NCI-H146 treated with DMSO at 0.1 percent for 48 hours (cell line): ENCODE data around the gene TRIM46.
"Not testable (repeated sequence)": the region's sequence is repeated elsewhere in the genome, so short reads cannot be mapped to it uniquely, and the experiment has no call there.

Source experiments
- DNase-seq: peaks from one replicate; lab custom pipeline; 2025; ENCODE audit not compliant: unreplicated experiment; lab: John Stamatoyannopoulos, UW

Gene TRIM46

DNA sequence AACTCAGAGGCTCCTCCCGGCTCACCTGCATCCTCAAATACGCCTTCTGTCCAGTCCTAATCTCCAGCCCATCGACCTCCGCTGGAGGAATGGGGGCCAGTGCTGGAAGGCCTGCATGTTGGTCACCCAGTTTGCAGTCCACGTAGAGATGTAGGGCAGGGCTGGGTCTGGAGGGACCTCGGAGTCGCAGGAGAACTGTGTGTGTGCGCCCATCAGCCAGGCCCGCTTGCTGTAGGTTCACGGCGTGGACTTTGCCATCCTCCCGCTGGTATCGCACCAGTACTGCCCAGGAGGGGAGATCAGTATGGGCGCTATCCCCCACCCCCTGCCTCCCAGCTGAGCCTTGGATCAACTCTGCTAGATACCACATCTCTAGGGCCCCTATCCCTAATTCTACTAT is 31.4 kb downstream of the TRIM46 start:
- no peak for DNase-seq

DNA sequence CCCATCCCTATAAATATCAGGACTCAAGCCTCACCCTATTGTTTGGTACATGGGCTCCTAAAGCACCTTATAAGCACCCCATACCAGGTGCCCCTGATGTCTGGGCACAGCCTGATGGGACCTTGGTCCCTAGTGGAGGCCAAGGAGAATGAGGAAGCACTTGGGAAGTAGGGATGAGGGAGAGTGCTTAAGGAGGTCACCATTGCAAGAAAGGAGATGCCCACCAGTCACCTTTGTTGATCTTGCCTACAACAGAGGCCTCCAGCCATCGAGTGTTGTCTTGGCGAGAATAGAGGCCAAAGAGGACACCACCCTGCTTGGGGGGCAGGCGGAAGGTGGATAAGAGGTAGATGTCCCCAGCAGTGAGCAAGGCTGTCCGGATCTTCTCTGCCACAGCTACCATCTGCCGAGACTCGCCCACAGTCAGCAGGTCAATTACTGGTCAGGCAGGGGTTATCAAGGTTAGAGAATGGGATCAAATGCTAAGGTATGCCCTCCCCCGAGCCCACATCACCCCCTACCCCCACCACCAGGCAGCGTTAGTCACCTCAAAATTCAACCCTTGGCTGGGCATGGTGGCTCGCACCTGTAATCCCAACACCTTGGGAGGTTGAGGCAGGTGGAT is 32.4 kb downstream of the TRIM46 start:
- DNase-seq, result no peak

DNA sequence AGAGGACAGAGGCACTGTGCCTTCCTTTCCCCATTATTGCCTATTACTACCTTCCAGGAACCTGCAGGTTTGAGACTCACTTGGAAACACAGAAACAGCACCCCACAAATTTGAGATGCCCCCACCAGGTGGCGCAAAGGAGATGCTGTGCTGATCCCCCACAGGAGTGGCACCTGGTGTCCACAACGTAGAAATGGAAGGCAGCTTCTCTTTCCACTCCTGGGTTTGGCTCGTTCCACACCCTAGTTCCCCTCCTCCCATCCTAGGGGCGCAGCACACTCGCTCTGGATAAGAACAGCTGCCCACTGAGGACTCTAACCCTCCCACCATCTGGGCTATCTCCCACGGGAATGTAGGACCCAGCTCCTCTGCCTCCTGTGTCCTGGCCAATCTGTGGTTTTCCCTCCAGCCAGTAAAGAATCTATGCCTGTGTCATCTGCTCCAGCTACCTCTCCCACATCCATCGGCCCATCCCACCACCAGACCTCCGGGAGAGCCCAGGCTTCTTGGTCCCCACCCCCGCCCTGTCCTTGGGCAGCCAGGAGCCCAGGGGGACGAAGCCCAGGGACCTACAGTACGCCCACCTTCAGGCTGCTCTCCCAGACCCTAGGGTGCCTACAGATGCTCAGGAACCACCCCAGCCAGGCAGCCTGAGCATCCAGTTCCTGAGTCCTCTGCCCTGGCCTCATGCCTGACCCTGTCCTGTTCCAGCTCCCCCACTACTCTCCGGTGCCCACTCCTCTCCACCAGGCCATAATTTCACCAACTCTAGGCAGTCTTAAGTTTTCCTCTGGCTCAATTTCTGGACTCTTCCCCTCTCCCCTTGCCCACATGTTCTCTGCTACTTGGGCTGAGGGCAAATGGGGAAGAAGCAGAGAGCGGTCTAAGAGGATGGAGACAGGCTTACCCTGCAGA is 33.5 kb downstream of the TRIM46 start:
- peak; percentile 68 for DNase-seq

DNA sequence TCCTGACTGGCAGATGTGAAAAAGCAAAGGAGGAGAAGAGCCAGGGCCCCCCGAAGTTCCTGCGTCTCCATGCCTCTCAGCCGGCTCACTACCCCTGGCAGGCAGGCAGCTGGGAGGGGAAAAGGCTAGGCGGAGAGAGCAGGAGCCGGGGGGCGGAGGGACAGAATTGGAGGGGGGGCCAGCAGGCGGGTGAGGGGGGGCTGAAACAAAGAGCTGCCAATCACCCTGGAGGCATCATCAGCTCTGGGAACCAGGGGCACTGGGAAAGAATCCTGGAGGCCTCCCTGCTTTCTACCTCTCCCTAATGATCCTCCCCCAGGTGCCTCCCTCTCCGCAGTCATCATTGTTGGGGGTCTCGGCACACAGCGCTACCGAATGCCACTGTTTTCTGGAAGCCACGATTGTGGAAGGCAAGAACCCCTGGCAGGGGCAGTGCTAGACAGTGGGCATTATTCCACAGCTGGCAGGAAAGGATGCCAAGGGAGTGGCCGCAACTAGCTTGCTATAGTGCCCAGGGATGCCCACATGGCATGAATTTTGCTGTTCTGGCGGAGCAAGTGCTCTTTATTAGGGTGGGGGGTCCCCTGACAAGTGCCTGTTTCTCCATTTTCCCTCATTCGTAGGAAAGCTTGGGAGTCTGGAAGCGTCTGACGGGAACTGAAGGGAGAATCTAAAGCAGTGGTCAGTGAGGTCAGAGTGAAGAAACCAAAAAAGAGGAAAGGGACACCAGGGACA is 34.3 kb downstream of the TRIM46 start, which contains the start of gene THBS3:
Gene THBS3 (minus strand): TSS at position 92 of the 735 bp plus-strand sequence. CDS start 21 bp downstream, at position 71.
- peak; percentile 38 for DNase-seq

DNA sequence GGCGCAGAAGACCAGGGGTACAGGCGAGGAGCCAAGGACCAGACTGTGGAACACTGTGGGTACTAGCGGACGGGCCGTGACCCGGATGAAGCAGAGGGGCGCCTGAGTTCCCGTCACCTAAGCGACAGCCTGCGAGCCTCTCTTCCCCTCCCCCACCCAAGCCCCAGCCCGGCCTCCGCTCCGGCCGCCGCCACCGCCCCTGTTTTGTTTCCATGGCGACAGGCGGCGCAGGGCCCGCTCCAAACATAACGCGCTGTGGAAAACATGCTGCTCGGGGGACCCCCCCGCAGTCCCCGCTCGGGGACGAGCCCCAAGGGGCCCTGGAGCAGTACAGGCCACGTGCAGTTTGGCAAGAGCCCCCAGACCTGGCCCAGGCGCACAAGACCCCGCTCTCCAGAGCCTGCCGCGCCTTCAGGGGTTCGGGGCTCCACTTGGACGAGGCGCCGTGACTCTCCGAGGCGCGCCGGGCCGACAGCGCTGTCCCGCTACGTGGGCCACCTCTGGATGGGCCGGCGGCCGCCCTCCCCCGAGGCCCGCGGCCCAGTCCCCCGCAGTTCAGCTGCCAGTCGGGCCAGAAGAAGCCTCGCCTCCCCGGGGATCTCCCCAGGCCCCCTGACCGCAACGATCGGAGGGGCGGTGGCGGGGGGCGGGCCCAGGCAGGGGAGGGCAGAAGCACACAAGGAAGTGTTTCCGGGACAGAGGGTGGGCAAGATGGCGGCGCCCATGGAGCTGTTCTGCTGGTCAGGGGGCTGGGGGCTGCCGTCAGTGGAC is 35.1 kb downstream of the TRIM46 start, which contains the start of gene MTX1:
Gene MTX1 (plus strand): TSS at position 155 of the 771 bp plus-strand sequence. CDS start 110 bp downstream, at position 265.
- peak; percentile 67 for DNase-seq

DNA sequence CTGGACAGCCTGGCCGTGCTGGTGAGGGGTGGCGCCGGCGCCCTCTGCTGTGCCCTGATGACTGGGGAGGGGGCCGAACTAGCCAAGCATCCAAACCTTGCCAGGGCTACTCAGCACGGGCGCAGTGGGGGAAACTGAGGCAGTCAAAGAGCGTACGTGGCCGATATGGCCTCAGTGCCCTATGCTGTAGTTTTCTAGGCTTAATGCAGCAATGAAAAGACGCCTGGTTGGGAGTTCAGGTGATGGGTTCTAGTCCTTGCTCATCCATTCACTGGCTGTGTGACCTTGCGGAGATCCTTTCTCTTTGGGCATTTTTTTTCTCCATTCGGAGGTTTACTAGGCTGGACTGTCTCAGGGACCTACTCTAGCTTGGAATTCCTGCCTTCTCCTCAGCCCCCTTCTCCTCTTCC is 35.7 kb downstream of the TRIM46 start:
- no peak for DNase-seq

DNA sequence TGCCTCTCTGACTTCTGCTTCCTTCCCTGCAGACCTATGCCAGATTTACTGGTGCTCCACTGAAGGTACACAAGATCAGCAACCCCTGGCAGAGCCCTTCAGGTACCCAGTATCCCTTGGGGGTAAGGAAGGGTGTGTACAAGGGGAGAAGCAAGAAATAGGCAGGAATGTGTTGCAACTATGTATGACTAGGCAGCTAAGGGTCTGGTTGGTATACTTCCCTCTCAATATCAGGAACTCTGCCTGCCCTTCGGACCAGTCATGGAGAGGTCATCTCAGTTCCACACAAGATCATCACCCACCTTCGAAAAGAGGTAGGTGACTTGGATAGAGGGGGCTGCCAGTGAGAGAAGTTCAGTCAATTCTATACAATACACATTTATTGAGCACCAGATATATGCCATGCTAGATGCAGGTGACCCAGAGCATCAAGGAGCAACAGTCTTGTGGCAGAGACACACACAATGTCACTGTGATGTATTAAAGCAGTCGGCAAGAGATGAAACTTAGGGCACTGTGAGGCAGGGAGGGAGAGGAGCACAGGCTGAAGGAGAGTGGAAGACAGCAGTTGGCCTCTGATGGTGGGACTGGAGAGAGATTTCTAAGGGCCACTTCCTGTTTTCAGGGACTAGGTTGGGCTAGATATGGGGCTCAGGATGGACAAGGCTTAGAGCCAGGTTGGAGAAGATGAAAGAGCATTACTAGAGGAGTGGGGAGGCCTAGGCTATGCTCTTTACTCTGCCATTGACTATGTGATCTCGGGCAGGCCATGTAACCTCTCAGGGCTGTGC is 36.9 kb downstream of the TRIM46 start:
- no peak for DNase-seq

DNA sequence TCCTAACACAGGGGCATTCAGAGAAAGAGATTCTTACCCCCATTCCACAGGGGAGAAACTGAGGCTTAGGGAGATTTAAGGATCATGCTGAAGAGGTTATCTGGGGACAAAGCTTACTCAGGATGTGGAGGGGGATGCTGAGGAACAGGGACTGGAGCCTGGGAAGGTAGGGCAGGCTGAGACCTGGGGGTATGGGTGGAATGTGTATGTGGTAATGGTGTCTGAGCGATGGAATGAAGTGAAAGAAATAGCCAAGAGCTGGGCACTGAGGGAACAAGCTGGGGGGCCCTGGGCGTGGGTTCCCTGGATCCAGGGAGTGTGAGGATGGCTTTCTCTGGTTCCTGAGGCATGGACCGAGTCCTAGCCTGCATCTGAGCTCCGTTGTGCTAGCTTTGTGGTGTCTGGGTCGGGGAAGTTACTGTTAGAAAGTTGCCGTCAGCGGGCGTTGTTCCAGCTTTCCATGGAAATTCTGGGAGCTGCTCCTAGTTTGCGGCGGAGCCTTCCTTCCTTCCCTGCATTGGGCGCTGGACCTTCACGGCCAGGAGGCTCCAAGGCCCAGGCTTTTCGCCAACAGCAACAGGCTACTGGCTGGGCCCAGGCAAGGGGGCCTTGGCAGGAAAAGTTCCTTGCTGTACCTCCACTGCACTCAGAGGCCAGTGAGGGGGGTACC is 37.9 kb downstream of the TRIM46 start:
- not testable (repeated sequence) for DNase-seq

DNA sequence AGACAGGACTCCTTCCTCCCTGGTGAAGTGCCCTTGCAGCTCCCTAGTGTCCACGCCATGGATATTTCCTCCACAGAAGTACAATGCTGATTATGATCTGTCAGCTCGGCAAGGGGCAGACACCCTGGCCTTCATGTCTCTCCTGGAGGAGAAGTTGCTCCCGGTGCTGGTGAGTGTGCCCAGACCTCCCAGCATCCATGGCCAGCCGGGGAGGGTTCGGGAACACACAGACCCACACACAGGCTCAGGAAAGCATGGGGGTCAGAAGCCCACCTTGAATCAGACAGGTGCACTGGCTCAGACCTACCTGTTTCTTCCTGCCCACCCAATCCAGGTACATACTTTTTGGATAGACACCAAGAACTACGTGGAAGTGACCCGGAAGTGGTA is 38.4 kb downstream of the TRIM46 start:
- not testable (repeated sequence) for DNase-seq

DNA sequence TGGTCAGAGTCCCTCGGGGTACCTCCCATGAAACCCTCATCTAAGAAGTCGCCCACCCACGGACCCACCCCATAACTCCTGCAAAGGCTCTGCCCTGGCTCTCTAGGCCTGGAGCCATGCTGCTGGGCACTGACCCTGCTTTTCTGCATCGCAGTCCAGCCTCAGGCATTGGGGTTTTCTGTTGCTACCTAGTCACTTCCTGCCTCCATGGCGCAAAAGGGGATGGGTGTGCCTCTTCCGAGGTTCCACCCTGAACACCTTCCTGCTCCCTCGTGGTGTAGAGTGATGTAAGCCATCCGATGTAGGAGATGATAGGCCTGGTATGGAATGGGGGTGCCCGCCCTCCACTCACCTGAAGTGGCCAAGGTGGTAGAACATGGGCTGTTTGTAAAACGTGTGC is 41.1 kb downstream of the TRIM46 start:
- DNase-seq, result not testable (repeated sequence)

DNA sequence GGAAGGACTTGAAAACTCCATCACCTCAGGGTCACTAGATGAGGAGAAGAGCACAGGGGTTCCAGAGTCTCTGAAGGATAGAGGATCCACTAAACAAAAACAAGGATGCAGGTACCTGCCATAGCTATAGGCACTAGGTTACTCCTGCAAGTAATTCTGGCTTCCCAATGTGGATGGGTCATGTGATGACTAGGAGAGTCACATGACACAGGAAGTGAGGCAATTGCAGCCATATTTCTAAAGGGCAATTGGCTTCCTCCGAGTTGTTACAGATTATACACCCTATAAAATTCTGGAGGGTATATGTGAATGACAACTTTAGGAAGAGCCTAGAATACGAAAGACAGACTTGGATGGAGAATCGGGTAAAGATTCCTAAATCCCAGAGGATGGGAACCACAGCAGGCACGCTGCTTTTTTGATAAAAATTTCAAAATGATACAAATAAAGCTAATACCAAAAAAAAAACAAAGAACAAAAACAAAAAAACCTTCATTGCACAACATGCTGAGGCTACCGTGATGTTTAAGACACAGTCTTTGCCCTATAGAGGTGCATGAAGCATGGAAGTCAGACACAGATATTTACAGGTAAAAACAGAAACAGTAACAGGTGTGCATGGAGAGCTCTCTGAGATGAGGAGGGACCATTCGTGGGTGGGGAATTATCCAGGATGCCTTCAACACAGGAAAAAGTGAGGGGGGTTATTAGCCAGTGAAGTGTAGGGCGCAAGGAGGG is 45.4 kb downstream of the TRIM46 start:
- peak; percentile 35 for DNase-seq

DNA sequence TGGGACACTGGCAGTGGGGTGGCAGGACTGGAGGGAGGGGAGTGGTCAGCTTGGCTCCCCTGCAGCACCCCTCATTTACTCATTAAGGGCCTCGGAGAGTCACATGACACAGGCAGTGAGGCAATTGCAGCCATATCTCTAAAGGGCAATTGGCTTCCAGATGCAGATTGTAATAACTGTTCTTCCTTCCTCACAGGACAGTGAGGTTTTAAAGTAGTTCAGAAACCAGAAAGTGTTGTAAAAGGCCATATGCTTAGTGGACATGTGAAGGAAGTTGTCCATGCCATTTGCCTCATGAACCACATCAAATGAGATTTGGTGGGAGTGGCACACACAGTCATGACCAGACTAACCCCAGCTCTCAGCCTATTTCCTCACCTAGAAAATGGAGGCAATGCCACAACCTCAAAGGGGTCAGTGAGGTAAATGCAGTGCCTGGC is 46.0 kb downstream of the TRIM46 start:
- DNase-seq, result no peak

DNA sequence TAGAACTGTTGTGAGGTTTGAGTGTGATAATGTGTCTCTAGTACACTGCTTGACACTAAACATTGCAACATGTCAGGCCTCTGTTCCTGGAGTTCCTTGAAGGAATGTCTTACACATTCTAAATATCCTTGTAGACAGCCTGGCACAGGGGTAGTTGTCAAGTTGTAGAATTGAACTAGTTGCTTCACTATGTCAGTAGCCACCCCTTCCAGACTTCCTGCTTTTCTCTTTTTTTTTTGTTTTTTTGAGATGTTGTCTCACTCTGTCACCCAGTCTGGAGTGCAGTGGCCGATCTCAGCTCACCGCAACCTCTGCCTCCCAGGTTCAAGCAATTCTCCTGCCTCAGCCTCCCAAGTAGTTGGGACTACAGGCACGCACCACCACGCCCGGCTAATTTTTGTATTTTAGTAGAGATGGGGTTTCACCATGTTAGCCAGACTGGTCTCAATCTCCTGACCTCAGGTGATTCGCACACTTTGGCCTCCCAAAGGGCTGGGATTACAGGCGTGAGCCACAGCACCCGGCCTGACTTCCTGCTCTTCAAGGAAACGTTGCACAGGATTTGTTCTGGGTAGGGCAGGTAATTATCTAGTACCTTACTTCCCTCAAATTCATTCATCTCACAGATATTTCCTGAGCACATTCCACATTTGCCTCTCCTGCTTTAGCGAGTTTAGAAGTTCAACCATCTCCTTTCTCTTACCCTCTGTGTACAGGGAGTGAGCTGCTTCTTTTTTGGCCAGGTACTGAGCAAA is 46.7 kb downstream of the TRIM46 start:
- not testable (repeated sequence) for DNase-seq

DNA sequence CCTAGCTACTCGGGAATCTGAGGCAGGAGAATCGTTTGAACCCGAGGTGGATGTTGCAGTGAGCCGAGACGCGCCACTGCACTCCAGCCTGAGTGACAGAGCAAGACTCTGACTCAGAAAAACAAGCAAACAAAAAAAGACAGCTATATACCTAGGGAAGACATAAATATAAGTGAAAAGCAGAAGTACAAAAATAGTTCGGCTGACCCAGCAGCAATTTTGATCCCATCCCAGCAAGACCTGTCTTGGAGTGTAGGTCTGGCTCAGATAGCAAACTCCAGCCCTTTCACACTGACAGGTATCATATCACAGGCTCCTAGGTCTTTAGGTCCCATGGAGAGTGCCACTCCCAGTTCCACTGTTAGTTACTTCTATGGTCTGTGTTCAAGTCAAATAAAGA is 49.4 kb downstream of the TRIM46 start:
- no peak for DNase-seq

DNA sequence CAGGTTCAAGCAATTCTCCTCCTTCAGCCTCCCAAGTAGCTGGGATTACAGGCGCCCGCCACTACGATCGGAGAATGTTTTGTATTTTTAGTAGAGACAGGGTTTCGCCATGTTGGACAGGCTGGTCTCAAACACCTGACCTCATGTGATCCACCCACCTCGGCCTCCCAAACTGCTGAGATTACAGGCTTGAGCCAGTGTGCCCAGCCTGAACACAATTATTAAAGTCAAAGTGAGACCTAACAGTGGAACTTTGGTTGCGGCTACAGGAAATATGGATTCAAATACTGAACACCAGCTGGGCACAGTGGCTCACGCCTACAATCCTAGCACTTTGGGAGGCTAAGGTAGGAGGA is 51.7 kb downstream of the TRIM46 start:
- not testable (repeated sequence) for DNase-seq

DNA sequence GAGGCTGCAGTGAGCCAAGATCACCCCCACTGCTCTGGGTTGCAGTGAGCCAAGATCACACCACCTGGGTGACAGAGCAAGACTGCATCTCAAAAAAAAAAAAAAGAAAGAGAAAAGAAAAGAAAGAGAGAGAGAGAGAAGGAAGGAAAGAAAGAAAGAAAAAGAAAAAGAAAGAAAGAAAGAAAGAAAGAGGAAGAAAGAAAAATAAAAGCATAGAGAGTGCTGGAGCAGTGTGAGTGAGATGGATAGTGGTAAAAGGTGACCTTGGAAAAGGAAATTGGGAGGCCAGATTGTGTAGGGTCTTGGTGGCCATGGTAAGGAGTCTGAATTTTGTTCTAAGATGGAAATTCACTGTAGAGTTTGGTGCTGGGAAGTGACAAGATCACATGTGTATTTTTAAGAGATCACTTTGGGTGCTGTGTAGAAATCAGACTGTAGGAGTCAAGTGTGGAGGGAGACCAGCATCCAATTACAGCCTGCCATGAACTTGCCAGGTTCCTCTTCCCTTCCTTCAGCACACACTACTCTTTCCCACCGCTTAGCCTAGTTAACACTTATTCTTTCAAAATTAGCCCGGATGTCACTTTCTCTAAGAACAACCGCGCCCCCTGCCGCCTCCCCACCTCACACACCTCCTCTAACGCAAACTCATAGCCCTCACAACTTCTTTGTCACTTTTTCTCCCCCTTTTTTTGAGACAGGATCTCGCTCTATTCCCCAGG is 52.7 kb downstream of the TRIM46 start:
- DNase-seq, result peak; percentile 57

DNA sequence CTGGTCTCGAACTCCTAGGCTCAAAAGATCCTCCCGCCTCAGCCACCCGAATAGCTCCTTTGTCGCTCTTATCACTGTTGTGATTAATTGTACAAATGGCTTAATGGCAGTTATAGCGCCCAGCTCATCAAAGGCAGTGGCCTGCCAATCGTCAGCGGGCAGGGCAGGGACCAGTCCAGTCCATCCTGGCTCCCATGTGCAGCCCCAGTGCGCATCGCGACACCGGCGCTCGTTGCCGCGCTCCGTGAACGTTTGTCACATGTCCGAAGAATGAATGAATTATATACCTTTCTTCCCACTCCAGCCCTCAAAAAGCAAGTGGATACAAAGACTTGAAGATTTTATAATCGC is 53.2 kb downstream of the TRIM46 start:
- DNase-seq, result peak; percentile 57
